Neural cell (in vitro differentiated cells): ENCODE data around the gene SLC25A18.

ENCODE experiments used
- CTCF ChIP-seq: fragments of 450-650 bp; IDR thresholded peaks from 2 replicates; pipeline ENCODE4 v1.5.1; 2014; ENCODE audit warnings: antibody characterized with exemption, mild to moderate bottlenecking, moderate library complexity; ENCODE audit not compliant: poor library complexity, severe bottlenecking
- EP300 ChIP-seq: fragments of 450-650 bp; conservative IDR thresholded peaks from 2 replicates; pipeline ENCODE4 v1.6.1; 2014; ENCODE audit warnings: antibody characterized with exemption, mild to moderate bottlenecking, moderate library complexity; ENCODE audit not compliant: poor library complexity, severe bottlenecking
- EZH2 ChIP-seq: fragments of 200-600, 300-800 bp; shearing (Covaris generic), sonication (generic); IDR thresholded peaks from 2 replicates; pipeline ENCODE4 v1.6.1; 2014; ENCODE audit warnings: antibody characterized with exemption, low read length, borderline replicate concordance, mild to moderate bottlenecking; ENCODE audit not compliant: insufficient read depth, poor library complexity, severe bottlenecking
- POLR2AphosphoS5 ChIP-seq: IDR thresholded peaks from 2 replicates; pipeline ENCODE4 v1.6.1; 2012
- REST ChIP-seq: IDR thresholded peaks from 2 replicates; pipeline ENCODE4 v1.6.1; 2012; ENCODE audit warnings: borderline replicate concordance
- SMC3 ChIP-seq: fragments of 450-650 bp; conservative IDR thresholded peaks from 2 replicates; pipeline ENCODE4 v1.6.1; 2014; ENCODE audit warnings: antibody characterized with exemption, mild to moderate bottlenecking, moderate library complexity; ENCODE audit not compliant: poor library complexity
- TAF1 ChIP-seq: IDR thresholded peaks from 2 replicates; pipeline ENCODE4 v1.6.1; 2012; ENCODE audit warnings: low read depth

GRCh38 chr22:17633998-17634323 is 70.7 kb downstream of the SLC25A18 start:
- TF ChIP-seq CTCF = no peak
- no peak for TF ChIP-seq TAF1
- no peak for TF ChIP-seq REST
- no peak for TF ChIP-seq EZH2
- no peak for TF ChIP-seq EP300
- no peak for TF ChIP-seq SMC3
- no peak for TF ChIP-seq POLR2AphosphoS5
